ENCODE data around the gene MXD4. TPM values are rescaled to one million over a fixed set of nuclear protein-coding genes. Genes with fewer than 3 reads are reported as not detected.

Gene MXD4
- total RNA-seq, 2 experiments from 2014 or later = 1.5 to 2.3 TPM

DNA sequence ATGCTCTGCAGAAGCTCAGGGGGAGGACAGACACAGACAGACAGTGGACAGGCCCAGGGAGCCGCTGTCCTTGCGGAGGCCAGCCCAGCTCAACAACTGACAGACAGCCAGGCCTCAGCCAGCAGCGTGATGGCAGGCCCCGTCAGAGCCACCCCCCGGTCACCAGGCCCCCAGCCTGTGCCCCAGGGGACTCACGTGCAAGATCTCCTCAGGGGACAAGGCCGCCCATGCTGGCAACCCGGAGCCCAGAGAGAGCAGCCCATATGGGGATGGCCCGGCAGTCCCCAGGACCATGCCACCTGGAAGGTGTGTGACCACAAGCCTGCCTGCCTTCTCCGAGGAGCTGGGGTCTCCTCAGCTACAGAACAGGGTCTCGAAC is 28.0 kb upstream of the MXD4 start:
- Mint-ChIP-seq H3K36me3 (ENCODE audit: low read depth) (no peaks in the 10 kb centered on the region), H3K4me1 (ENCODE audit: low read depth) (peaks cover 33% of the 10 kb centered on the region), H3K27ac (no peak overlapping the region), H3K9me3 (peaks cover 4% of the 10 kb centered on the region), H3K27me3 (no peaks in the 10 kb centered on the region), H3K4me3 (no peak overlapping the region)
- DNase-seq (no peak), ATAC-seq (no peak)
- ChIA-PET POLR2A (interaction anchor here (0.7 to 2.0 kb wide), 4 partner anchors 11 to 220 kb away, joined by 3 to 6 read pairs (median 4); no protein-coding TSS in a partner anchor), CTCF (interaction anchor here (2.0 kb wide), 1 partner anchor 152 kb away, joined by 6 read pairs; no protein-coding TSS in a partner anchor)
- intact Hi-C loops (cut with micrococcal nuclease) = no loop called here
- TF ChIP-seq, protein P1, sequence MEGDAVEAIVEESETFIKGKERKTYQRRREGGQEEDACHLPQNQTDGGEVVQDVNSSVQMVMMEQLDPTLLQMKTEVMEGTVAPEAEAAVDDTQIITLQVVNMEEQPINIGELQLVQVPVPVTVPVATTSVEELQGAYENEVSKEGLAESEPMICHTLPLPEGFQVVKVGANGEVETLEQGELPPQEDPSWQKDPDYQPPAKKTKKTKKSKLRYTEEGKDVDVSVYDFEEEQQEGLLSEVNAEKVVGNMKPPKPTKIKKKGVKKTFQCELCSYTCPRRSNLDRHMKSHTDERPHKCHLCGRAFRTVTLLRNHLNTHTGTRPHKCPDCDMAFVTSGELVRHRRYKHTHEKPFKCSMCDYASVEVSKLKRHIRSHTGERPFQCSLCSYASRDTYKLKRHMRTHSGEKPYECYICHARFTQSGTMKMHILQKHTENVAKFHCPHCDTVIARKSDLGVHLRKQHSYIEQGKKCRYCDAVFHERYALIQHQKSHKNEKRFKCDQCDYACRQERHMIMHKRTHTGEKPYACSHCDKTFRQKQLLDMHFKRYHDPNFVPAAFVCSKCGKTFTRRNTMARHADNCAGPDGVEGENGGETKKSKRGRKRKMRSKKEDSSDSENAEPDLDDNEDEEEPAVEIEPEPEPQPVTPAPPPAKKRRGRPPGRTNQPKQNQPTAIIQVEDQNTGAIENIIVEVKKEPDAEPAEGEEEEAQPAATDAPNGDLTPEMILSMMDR (IDR thresholded peaks at IDR 0.05) = no peak

DNA sequence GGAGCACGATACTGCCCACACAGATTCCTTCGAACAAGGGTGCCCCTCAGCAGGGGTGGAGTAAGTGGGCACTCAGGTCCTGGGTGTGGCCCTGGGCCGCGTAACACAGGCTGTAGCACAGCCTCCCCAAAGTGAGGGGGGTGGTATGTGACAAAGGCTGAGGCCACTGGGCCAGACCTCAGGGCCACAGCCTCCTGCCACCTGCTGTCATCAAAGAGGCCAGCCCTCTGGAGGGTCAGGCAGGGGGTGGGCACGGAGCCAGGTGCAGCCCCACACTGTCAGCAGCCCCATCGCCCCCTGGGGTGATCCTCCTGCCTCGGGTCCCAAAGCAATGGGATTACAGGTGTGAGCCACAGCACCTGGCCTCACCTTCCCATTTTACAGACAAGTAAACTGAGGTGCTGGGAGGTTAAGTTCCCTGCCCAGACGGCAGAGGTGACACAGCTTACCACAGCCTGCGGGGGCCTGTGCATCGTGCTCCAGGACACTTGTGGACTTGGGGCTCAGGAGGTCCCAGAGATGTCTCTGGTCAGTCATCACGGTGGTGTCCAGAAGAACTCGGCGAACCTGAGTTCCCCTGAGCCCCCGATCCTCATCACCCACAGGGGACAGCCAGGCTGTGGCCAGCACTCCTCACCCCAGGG is 27.5 kb upstream of the MXD4 start:
- Mint-ChIP-seq H3K36me3 (ENCODE audit: low read depth) (no peaks in the 10 kb centered on the region), H3K4me3 (no peak overlapping the region), H3K9me3 (peaks cover 4% of the 10 kb centered on the region), H3K27ac (no peak overlapping the region), H3K27me3 (no peaks in the 10 kb centered on the region), H3K4me1 (ENCODE audit: low read depth) (peaks cover 32% of the 10 kb centered on the region)
- POLR2A ChIA-PET = interaction anchor here (1.1 to 1.4 kb wide), 2 partner anchors 12 to 123 kb away, joined by 3 to 4 read pairs; no protein-coding TSS in a partner anchor
- intact Hi-C loops (cut with micrococcal nuclease) = no loop called here
- TF ChIP-seq, protein P1 (IDR thresholded peaks at IDR 0.05) = no peak
- CTCF ChIA-PET = interaction anchor here (2.0 kb wide), 1 partner anchor 152 kb away, joined by 6 read pairs; no protein-coding TSS in a partner anchor
- DNase-seq (no peak), ATAC-seq (no peak)

DNA sequence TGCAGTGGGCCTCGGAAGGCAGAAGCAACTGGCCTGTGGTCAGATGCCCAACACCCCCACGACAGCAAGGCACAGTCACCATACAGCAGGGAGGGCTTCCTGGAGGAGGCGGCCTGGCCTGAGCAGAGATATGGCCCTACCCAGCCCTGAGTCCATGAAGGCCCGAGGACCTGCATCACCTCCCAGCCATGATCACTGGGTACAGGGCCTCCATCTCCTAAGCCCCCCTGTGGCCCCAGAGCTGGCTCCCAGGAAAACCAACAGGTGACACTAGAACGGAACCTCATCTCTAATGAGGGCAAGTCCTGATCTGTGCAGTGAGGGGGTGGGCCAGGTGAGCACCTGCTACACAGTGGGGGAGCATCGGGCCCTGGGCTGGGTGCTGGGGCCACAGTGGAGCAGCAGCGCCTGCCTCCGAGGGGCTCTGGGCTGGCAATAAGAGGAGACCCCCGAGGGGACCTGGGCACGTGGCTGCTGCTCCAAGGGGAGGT is 26.2 kb upstream of the MXD4 start:
- Mint-ChIP-seq H3K4me3 (no peak overlapping the region), H3K9me3 (no peaks in the 10 kb centered on the region), H3K36me3 (ENCODE audit: low read depth) (no peaks in the 10 kb centered on the region), H3K4me1 (ENCODE audit: low read depth) (peaks cover 36% of the 10 kb centered on the region), H3K27me3 (no peaks in the 10 kb centered on the region), H3K27ac (no peak overlapping the region)
- ChIA-PET CTCF (no interaction called here), POLR2A (no interaction called here)
- DNase-seq (no peak), ATAC-seq (no peak)
- TF ChIP-seq, protein P1 (IDR thresholded peaks at IDR 0.05) = no peak
- intact Hi-C loops (cut with micrococcal nuclease) = no loop called here

DNA sequence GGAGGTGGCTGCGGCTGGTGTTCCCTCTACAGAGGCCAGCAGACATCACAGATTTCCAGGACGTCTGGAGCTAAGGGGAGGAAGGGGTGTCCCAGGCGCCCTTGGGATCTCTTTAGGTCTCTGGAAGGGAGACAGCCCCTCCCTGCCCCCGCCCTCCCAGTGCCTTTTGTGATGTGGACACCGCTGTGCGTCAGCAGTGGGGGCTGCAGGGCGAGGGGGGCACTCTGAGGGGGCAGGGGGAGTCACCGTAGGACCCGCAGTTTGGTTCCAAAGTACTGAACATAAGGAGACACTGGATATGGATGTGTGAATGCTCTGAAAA is 25.6 kb upstream of the MXD4 start:
- DNase-seq = no peak
- intact Hi-C loops (cut with micrococcal nuclease) = no loop called here
- H3K4me1 Mint-ChIP-seq (ENCODE audit: low read depth) = peaks cover 36% of the 10 kb centered on the region
- H3K9me3 Mint-ChIP-seq = no peaks in the 10 kb centered on the region
- no peak overlapping the region for H3K4me3 Mint-ChIP-seq
- TF ChIP-seq, protein P1 (IDR thresholded peaks at IDR 0.05) = no peak
- no peak for ATAC-seq
- H3K27ac Mint-ChIP-seq = no peak overlapping the region
- CTCF ChIA-PET = no interaction called here
- POLR2A ChIA-PET = interaction anchor here (1.1 kb wide), 1 partner anchor 11 kb away, joined by 3 read pairs; no protein-coding TSS in a partner anchor
- H3K27me3 Mint-ChIP-seq = no peaks in the 10 kb centered on the region
- H3K36me3 Mint-ChIP-seq (ENCODE audit: low read depth) = no peaks in the 10 kb centered on the region

DNA sequence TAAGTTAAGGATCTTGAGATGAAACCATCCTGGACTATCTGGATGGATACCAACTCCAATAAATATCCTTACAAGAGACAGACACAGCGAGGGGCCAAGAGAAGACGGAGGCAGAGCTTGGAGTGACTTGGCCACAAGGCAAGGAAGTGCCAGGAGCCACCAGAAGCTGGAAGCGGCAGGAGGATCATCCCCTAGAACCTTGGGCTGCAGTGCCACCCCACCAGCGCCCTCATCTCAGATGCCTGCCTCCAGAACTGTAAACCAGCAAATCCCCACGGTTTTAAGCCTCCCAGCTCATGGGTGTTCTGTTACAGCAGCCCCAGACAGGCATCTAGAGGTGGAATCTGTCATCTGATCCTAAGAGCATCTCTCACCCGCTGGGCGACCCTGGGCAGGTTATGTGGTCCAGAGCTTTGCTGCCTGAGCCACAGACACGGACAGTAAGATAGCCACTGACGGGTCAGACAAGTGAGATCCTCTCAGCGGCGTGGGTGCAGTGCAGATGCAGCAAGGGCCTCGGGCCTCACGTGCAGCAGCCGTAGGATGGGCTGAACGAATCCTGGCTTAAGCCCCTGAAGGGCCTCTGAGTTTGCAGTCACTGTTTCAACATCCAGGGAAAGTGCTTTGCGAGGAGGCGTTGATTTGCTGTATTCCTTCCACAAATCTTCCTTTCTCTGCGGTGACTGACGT is 25.1 kb upstream of the MXD4 start:
- ChIA-PET POLR2A (interaction anchor here (1.1 kb wide), 1 partner anchor 11 kb away, joined by 3 read pairs; no protein-coding TSS in a partner anchor), CTCF (no interaction called here)
- no peak for DNase-seq
- Mint-ChIP-seq H3K4me1 (ENCODE audit: low read depth) (peaks cover 41% of the 10 kb centered on the region), H3K27me3 (no peaks in the 10 kb centered on the region), H3K4me3 (no peak overlapping the region), H3K36me3 (ENCODE audit: low read depth) (no peaks in the 10 kb centered on the region), H3K27ac (no peak overlapping the region), H3K9me3 (no peaks in the 10 kb centered on the region)
- ATAC-seq = no peak
- TF ChIP-seq, protein P1 (IDR thresholded peaks at IDR 0.05) = no peak
- intact Hi-C loops (cut with micrococcal nuclease) = no loop called here

Data from activated CD8-positive, alpha-beta T cell treated with anti-CD3 and anti-CD28 coated beads for 36 hours (primary cell).